Activated CD8-positive, alpha-beta memory T cell treated with anti-CD3 and anti-CD28 coated beads for 36 hours (primary cell): ENCODE data around the gene PRR5. TPM values are rescaled to one million over a fixed set of nuclear protein-coding genes. Genes with fewer than 3 reads are reported as not detected.
"Not testable (repeated sequence)": the region's sequence is repeated elsewhere in the genome, so short reads cannot be mapped to it uniquely, and the experiment has no call there.

Experiments
- CTCF ChIA-PET: fragments of 350-600 bp; sonication (Branson Sonifier 250); formaldehyde crosslinking; loops from one replicate; lab custom pipeline; 2021; ENCODE audit warnings: antibody characterized with exemption; lab: Charles Lee
- POLR2A ChIA-PET: fragments of 350-600 bp; sonication (Branson Sonifier 250); formaldehyde crosslinking; loops from one replicate; lab custom pipeline; 2021; ENCODE audit warnings: antibody characterized with exemption; lab: Charles Lee
- total RNA-seq, 2 experiments: library from RNA; stranded (reverse); gene quantifications; one replicate each; pipeline ENCODE4 v1.2.3, GENCODE V29; 2021

PRR5 gene, protein sequence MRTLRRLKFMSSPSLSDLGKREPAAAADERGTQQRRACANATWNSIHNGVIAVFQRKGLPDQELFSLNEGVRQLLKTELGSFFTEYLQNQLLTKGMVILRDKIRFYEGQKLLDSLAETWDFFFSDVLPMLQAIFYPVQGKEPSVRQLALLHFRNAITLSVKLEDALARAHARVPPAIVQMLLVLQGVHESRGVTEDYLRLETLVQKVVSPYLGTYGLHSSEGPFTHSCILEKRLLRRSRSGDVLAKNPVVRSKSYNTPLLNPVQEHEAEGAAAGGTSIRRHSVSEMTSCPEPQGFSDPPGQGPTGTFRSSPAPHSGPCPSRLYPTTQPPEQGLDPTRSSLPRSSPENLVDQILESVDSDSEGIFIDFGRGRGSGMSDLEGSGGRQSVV
- total RNA-seq = 10 to 100 TPM; 22.5 to 25.4 TPM

DNA sequence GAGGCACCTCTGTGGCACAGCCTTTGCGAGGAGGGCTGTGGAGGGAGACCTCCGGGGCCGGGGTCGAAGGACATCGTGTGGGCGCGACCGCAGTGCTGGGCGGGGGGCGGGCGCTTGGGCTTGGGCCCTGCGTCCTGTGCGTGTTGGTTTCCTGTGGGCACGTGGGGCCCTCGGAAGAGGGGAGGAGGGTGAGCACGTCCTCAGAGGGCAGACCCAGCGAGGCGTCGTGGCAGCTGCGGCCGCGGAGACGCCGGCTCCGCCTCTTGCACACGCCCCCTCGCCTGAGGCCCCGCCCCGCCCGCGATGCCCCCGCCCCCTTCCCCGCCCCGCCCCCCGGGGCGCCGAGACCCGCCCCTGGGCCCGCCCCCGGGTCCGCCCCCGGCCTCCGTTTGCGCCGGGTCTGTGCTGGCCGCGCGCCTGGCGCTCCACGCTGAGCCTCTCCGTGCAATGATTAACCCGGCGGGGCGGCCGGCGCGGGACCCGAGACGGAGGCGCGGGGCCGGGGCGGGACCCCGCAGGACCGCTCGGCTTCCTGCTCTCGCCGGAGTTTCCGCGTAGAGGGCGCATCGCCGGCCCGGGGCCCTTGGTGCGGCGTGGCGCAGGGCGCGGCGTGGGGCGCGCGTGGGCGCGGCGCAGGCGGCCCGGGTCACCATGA lies at the start of gene PRR5:
Gene PRR5, plus strand, starts transcription at position 381 of the 655 bp plus-strand sequence. Its CDS starts 271 bp downstream, at position 652.
- ChIA-PET CTCF (no interaction called here), POLR2A (no interaction called here)

DNA sequence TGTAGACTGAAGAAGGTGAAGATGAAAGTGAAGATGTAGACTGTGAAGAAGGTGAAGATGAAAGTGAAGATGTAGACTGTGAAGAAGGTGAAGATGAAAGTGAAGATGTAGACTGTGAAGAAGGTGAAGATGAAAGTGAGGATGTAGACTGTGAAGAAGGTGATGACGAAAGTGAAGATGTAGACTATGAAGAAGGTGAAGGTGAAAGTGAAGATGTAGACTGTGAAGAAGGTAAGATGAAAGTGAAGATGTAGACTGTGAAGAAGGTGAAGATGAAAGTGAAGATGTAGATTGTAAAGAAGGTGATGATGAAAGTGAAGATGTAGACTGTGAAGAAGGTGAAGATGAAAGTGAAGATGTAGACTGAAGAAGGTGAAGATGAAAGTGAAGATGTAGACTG lies 49.1 kb upstream of the PRR5 start:
- CTCF ChIA-PET, POLR2A ChIA-PET: not testable (repeated sequence)

DNA sequence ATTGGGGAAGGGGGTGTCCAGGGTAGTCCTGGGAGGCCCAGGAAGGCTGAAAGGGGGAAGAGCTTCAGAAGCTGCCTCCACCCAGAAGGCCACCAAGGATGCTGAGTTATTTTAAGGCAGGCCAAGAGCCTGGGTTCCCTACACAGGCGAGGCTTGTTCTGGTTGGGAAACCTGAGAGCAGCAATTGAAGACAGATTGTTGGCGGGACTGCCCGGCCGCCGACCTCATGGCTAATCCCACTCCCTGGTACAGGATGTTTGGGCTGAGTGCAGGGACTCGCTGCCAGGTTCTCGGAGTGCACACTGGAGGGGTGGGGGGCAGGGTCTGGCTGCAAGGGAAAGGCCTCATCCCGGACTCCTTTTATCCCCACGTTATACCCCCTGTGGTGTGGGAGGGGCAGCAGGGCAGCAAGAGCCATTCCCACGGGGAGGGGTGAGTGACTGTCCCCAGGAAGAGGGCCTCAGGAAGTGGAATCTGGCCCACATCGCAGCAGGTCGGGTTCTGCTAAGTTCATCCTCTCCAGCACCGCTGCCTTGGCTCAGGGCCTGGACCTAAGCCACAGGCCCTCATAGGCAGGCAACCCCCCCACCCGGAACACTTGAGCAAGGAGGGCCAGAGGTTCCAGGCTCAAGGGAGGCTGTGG lies 43.6 kb upstream of the PRR5 start:
- POLR2A ChIA-PET = no interaction called here
- CTCF ChIA-PET = interaction anchor here (1.2 to 2.8 kb wide), 2 partner anchors 26 to 33 kb away, joined by 4 to 8 read pairs; no protein-coding TSS in a partner anchor

DNA sequence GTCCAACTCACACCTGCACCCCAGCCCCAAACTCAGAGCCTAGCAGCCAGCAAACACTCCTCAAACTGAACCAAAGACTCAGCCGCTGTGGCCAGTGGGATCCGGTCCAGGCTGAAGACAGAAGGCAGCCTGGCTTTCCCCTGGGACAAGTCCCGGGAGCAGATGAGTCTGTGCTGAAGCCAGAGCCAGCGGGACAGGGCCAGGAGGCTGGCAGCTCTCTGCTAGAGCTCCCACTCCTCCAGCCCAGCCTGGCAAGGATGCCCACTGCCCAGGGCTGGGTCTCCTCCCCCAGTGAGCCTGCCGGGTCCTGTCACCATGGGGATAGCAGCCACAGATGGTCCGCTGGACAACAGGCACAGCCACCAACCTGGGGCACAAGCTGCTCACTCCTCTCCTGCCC lies 42.9 kb upstream of the PRR5 start:
- POLR2A ChIA-PET = no interaction called here
- CTCF ChIA-PET = interaction anchor here (2.8 kb wide), 1 partner anchor 26 kb away, joined by 8 read pairs; no protein-coding TSS in a partner anchor

DNA sequence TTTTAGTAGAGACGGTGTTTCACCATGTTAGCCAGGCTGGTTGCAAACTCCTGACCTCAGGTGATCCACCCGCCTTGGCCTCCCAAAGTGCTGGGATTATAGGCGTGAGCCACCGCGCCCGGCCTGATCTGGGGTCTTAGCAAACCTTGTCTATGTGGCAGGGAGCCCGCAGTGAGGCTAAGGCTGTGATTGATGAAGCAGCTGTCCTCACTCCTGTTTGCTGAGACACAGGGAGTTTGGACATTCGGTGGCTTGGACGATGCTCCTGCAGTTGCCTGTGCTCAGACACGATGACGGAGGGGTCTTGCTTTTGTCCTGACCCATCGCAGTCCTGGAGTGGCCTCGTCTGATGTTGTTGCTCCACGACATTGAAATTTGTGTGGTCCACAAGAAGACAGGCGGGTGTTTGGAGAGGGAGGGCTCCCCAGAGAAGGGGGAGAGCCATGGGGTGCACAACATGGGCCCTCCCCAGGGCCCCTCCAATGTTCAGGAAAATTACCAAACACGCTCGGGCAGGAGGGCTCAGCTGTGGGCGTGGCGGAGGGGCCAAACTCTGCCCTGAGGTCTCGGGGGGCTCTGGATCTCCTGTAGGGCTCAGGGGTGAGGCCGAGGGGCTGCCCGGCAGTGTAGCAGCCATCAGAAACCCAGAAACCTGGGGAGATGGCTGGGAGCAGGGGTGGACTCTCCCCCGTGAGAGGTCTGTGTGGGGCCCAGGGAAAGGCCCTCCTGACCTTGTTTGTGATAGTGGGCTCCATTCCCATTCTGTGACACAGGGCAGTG lies 41.8 kb upstream of the PRR5 start:
- CTCF ChIA-PET = interaction anchor here (2.8 kb wide), 1 partner anchor 25 kb away, joined by 8 read pairs; no protein-coding TSS in a partner anchor
- POLR2A ChIA-PET = no interaction called here

DNA sequence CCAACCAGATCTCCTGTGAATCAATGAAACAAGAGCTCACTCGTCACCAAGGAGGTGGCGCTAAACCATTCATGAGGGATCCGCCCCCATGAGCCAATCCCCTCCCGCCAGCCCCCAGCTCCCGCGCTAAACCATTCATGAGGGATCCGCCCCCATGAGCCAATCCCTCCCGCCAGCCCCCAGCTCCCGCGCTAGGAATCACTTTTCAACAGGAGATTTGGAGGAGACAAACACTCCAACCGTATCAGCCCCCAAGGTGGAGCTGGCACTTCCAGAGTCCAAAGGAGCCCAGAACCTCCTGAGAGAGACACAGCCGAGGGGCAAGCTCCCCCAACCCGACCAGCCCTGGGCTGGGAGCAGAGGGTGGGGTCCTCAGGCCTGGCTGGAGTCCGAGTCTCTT lies 40.9 kb upstream of the PRR5 start:
- CTCF ChIA-PET = interaction anchor here (1.6 kb wide), 1 partner anchor 24 kb away, joined by 6 read pairs; no protein-coding TSS in a partner anchor

DNA sequence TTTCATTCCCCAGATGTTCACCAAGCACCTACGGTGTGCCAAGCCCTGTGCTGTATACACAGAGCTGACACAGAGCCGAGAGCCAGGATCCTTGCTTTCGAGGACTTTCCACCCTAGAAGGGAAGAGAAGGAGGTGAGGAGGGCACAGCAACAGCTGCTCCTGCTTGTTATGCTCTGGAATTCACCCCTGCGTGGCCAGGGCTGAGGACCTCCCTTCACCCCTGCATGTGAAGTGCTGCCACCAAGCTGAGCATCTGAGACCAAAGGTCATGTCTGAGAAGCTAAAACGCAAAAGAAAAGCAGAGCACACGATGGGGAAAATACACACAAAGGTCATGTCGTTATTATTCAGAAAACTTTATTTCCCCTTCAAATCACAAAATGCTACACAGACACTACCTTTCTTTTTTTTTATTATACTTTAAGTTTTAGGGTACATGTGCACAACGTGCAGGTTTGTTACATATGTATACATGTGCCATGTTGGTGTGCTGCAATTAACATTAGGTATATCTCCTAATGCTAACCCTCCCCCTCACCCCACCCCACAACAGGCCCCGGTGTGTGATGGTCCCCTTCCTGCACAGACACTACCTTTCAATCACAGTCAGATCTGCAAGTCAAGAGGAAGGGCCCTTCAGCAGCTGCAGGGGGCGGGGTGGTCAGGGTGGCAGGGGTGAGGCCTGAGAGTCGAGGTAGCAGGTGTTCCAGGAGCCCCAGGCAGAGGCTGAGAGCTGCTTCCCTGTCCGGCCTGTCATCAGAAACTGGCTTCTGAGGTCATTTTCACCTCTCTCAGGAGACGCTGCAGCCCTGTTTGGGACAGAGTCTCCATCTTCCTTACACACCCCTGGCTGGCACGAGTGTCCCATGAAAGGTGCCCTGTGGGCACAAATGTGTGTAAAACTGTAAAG lies 40.1 kb upstream of the PRR5 start:
- POLR2A ChIA-PET = no interaction called here
- CTCF ChIA-PET = interaction anchor here (1.6 kb wide), 1 partner anchor 23 kb away, joined by 6 read pairs; no protein-coding TSS in a partner anchor

More for the DNA sequence above, 40.9 kb upstream of the PRR5 start:
- POLR2A ChIA-PET = no interaction called here

DNA sequence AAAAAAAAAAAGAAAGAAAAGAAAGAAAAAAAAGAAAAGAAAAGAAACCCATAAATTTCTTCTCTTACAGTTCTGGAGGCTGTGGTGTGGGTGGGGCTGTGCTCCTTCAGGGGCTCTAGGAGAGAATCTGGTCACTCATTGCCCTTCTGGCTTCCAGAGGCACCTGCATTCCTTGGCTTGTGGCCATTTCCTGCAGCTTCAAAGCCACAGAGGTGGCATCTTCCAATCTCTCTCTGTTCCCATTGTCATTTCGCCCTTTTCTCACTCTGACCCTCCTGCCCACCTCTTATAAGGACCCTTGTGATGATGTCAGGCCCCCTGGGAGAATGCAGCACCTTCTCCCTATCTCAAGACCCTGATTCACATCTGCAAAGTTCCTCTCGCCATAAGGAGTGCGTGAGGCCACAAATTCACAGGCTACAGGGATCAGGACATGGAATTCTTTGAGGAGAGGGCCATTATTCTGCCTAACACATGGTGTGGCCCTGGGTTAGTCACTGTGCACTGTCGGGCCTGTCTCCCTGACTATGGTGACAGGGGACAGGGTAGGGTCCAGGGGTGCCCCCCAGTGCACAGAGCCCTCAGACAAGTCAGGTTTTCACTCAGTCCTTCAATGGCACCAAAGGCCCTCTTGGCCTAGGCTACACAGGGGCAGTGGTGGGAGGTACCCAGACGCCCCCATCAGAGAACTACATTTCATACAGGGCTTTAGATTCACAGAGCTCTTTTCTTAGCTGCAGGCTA lies 38.6 kb upstream of the PRR5 start:
- POLR2A ChIA-PET = no interaction called here
- CTCF ChIA-PET = interaction anchor here (0.5 to 1.8 kb wide), 9 partner anchors 10 to 670 kb away, joined by 3 to 8 read pairs (median 3); no protein-coding TSS in a partner anchor

DNA sequence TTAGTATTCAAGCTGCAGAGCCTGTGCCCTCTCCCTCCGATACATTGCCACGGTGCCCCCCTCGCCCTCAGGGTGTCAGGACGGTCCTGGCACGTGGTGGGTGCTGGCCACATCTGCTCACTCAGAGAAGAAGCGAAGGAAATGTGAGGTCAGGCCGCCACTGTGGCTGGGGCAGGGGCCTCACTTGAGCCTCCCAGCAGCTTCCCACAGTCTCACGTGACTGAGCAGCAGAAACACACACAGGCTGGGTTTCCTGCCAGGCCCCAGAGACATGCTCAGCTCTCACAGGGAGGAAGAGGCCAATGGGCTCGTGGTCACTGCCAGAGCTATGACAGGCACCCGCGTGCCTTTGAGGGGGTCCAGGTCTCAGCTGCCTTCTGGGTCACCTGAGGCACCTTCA lies 37.9 kb upstream of the PRR5 start:
- ChIA-PET CTCF (interaction anchor here (0.5 to 1.8 kb wide), 7 partner anchors 11 to 671 kb away, joined by 3 to 8 read pairs (median 3); no protein-coding TSS in a partner anchor), POLR2A (no interaction called here)

DNA sequence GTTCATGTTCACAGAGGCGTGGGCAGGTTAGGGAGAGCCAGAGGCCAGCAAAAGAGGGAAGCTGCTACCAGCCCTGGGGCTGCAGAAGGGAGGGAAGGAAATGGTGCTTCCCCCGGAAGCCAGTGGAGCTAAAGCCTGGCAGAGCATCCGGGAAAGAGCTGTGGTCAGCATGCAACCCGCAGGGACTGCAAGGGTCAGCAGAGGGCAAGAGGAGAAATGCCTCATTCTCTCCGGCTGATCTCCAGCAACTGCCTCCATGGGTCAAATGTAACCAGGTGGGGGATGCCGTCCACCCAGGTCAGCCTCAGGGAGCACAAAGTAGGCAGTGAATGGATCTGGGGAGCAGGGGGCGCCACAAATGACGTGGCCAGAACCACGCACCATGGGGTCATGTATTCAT lies 36.9 kb upstream of the PRR5 start:
- ChIA-PET POLR2A (interaction anchor here (0.6 kb wide), 1 partner anchor 22 kb away, joined by 3 read pairs; no protein-coding TSS in a partner anchor), CTCF (interaction anchor here (0.6 to 1.8 kb wide), 2 partner anchors 17 to 53 kb away, joined by 3 to 7 read pairs; no protein-coding TSS in a partner anchor)

DNA sequence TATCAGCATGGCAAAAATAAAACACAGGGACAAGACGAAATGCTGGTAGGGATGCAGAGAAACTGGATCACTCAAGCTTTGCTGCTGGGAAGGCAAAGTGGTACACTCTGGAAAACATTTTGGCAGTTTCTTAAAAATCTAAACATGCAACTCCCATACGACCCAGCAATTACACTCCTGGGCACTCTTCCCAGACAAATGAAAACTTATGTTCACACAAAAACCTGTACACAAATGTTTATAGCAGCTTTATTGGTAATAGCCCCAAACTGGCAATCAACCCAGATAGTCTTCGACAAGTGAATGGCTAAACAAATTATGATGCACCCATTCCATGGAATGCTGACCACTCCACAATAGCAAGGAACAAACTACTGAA lies 35.8 kb upstream of the PRR5 start:
- CTCF ChIA-PET = interaction anchor here (0.7 kb wide), 1 partner anchor 74 kb away, joined by 5 read pairs; no protein-coding TSS in a partner anchor
- POLR2A ChIA-PET = no interaction called here

DNA sequence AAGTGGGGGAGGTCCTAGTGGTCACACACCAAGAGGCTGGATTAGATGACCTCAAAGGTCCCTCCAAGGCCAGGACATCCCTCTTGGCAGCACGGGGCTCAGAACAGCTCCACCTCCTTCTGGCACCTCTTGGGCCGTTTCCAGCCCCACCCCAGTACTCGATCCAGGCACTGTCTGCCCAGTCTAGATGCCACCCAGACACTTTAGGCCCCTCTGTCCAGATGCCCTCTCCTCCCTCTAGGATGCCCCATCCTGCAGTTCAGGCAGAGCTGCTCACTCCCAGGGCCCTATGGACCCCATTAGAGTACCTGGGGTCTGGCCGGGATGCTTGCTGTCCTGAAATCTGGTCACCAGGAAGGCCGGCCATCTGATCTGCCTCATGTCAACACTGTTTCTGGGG lies 34.7 kb upstream of the PRR5 start:
- ChIA-PET POLR2A (no interaction called here), CTCF (interaction anchor here (0.6 to 1.3 kb wide), 2 partner anchors 9 to 476 kb away, joined by 3 to 5 read pairs; no protein-coding TSS in a partner anchor)

DNA sequence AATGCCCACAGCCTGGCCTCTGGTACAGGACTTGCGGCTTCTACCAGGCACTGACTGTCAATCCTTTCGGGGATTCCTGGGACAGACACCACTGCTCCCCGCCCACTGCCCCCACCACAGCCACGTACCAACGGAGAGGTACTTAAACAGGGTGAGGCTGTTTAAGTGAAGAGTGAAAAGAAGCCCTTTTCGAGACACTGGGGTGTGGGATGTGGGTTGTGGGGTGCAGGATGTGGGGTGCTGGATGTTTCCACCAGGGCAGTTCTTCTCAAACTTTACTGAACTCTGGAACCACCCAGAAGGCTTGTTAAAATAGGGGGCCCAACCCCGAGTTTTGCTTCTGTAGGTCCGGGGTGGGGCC lies 34.2 kb upstream of the PRR5 start:
- POLR2A ChIA-PET = no interaction called here
- CTCF ChIA-PET = interaction anchor here (1.3 kb wide), 1 partner anchor 9 kb away, joined by 5 read pairs; no protein-coding TSS in a partner anchor

DNA sequence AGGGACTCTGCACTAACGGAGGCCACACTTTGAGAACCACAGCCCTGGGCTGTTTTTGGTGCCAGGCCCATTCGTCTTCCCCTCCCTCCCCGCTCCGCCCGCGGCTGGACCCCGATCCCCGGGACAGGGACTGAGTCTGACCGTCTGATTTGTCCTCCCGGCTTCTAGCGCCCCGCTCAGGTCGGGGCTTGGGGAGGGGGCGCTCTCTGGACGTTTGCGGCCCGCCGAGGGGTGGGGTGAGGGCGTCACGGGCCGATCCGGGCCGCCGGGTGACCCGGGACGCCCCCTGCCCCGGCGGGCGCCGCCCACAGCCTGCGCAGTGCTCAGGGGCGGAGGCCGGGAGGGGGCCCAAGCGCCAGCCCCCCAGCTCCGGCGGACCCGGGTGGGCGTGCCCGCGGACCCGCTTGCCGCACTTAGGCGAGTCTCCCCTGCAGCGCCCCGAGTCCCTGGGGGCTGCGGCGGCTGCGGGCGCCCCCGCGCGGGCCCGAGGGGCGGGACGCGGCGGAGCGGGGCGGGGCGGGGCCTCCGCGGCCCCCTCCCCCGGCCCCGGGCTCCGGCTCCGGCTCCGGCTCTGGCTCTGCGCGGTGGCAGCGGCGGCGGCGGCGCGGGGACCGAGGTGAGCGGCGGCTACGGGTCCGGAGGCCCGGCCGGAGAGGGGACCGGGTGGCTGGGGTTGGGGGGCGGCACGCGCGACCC lies 33.7 kb upstream of the PRR5 start:
- ChIA-PET CTCF (interaction anchor here (5.9 kb wide), 1 partner anchor 16 kb away, joined by 34 read pairs; no protein-coding TSS in a partner anchor), POLR2A (no interaction called here)

DNA sequence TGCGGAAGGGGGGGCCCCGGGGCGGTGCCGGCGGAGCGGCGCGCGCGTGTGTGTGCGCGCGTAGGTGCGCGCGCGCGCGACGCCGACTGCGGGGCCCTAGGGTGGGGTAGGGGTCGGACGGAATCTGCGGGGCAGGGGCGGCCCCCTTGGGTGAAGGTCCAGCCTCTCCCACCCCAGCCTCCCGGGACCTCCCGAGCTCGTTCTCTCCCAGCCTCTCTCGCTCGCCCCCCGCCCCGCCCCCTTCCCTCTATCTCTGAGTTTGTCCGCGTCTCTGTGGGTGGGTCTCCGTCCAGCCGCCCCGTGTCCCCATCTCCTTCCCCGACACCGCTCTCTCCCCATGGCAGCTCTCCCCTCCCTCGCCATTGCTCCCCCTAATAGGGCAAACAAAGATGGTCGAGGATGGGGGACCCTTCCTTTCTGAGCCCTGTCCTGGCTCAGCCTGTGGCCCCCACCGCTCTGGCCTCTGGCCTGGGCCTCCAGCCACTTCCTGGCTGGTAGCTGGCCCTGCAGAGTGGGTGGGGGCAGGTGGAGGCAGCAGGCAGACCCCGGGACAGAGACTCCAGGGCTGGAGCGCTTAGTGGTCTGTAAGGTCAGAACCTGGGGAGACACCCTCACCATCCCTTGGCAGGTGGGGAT lies 33.0 kb upstream of the PRR5 start:
- CTCF ChIA-PET = interaction anchor here (1.0 to 5.9 kb wide), 2 partner anchors 15 to 24 kb away, joined by 3 to 34 read pairs; no protein-coding TSS in a partner anchor
- POLR2A ChIA-PET = no interaction called here

DNA sequence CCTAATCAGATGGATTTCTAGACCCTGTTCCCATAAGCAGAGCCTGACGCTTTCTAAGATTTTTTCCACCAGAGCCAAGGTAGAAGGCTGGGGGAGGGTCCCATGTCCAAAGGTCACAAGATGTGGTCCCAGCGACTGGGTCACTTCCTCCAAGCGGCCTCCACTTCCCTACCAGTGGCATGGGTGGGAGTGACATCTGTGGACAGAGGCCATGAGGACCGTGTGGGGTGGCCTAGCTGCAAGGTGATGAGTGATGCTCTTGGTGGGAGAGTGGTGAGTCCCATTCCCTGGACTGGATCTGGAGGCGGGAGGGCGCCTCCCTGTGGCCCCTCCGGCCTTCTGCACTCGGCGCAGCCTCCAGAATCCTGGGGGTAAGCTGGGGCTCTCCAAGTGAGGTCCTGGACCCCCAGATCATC lies 32.4 kb upstream of the PRR5 start:
- CTCF ChIA-PET = interaction anchor here (1.0 to 5.9 kb wide), 2 partner anchors 15 to 25 kb away, joined by 3 to 34 read pairs; no protein-coding TSS in a partner anchor

More for the DNA sequence above, 32.4 kb upstream of the PRR5 start:
- POLR2A ChIA-PET = no interaction called here
